Measurements from ENCODE around the gene DYRK3. TPM values are rescaled to one million over a fixed set of nuclear protein-coding genes. Genes with fewer than 3 reads are reported as not detected.
A peak's percentile ranks its signal among the peaks of the same experiment; 100 is the strongest.

Gene DYRK3
- total RNA-seq, 1 donor from 2014 or later: 6.4 TPM

DNA sequence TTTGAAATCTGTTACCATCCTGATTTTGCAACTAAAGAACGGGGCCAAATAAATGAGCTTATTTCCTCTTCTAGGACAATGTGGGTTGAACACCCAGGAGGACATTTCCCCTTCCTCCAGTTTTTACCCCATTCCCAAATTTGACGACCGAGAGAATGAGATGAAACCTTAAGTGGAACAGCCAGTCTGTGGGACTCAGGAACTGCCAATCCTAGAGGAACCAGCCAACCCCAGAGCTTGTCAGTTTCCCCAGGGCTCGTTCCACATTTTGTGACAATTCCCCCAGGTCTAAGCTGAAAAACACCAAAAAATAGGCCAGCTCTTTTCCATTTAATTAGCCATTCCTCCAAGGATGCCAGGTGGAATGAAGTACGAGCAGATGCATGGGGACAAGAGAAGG is 28.0 kb downstream of the DYRK3 start:
- Histone ChIP-seq H3K4me3 (no peak overlapping the region), H3K4me1 (peaks cover 29% of the 10 kb centered on the region), H3K9me3 (no peaks in the 10 kb centered on the region), H3K27ac (no peak overlapping the region), H3K27me3 (ENCODE audit: low read depth) (no peaks in the 10 kb centered on the region), H3K36me3 (no peaks in the 10 kb centered on the region)
- intact Hi-C loops (cut with DNase I): no loop called here
- TF ChIP-seq CTCF (IDR thresholded peaks at IDR 0.05): no peak
- DNase-seq: no peak
- ATAC-seq: peak in 1 of 2 donors; percentile 1

GRCh38 chr1:206663832-206664652 is 28.7 kb downstream of the DYRK3 start:
- H3K27ac ChIP-seq: no peak overlapping the region
- peak overlapping the region; percentile 13 for H3K4me3 ChIP-seq
- intact Hi-C loops (cut with DNase I): no loop called here
- peak; percentile 83 for TF ChIP-seq CTCF (IDR thresholded peaks at IDR 0.05)
- ATAC-seq (peak; percentile 77 to 79), DNase-seq (no peak)
- H3K36me3 ChIP-seq: no peaks in the 10 kb centered on the region
- peaks cover 22% of the 10 kb centered on the region for H3K4me1 ChIP-seq
- H3K9me3 ChIP-seq: no peaks in the 10 kb centered on the region
- no peaks in the 10 kb centered on the region for H3K27me3 ChIP-seq (ENCODE audit: low read depth)

DNA sequence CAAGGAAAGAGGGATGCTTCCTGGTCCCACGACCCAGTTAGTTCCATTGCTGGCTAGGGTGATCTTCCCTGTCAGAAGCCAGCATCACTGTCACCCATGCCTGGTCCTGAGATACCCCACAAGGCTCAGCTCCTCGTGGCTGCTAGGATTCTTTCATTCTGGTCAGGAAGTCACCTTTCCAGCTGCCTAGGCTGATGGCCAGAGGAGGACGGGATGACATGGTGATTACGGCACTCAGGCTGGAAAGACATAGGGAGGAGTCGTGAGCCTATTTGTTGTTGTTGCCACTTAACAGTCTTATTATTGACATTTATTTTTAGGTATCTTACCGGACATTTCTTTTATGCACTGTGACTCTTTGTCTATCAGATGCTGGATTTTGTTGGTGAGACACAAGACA is 29.4 kb downstream of the DYRK3 start:
- Histone ChIP-seq H3K4me1 (peaks cover 20% of the 10 kb centered on the region), H3K9me3 (no peaks in the 10 kb centered on the region), H3K36me3 (no peaks in the 10 kb centered on the region), H3K4me3 (no peak overlapping the region), H3K27me3 (ENCODE audit: low read depth) (no peaks in the 10 kb centered on the region), H3K27ac (no peak overlapping the region)
- intact Hi-C loops (cut with DNase I): no loop called here
- no peak for TF ChIP-seq CTCF (IDR thresholded peaks at IDR 0.05)
- DNase-seq (no peak), ATAC-seq (no peak)

- Histone ChIP-seq H3K27me3 (ENCODE audit: low read depth) (no peaks in the 10 kb centered on the region), H3K9me3 (no peaks in the 10 kb centered on the region), H3K4me1 (peaks cover 20% of the 10 kb centered on the region), H3K27ac (no peak overlapping the region), H3K36me3 (no peaks in the 10 kb centered on the region), H3K4me3 (no peak overlapping the region)
- ATAC-seq (no peak), DNase-seq (no peak)
- TF ChIP-seq CTCF (IDR thresholded peaks at IDR 0.05): no peak
- intact Hi-C loops (cut with DNase I): no loop called here
These were observed 30.8 kb downstream of the DYRK3 start for GRCh38 chr1:206666031-206666561.

DNA sequence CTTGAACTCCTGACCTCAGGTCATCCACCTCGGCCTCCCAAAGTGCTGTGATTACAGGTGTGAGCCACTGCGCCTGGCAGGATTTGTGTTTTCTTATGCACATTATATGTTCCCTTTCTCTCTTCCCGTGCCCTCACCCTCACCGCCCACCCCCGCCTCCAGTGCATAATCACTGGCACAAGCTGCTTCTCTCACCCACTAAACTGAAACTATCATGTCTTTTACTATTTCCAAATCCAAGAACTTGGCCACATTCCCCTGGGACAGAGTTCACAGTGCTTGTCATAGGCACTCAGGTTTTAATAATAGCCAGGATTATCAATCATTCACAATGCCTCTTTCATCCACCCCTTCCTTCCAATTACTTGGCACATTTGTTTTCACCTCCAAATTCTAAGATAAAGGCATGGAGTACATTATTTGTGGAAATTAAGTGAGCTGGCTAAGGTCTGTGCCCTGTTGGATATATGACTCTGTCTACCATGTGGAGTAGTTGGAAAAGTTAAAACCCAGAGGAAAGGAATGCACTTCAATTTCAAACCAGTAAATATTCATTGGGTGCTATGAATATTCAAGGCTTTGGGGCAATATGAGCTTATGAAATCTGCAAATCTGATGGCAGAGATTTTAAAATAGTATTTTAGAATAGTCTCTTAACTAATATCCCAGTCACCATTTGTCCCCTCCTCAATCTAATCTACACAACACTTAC is 31.8 kb downstream of the DYRK3 start:
- Histone ChIP-seq H3K27ac (no peak overlapping the region), H3K4me1 (peaks cover 25% of the 10 kb centered on the region), H3K36me3 (no peaks in the 10 kb centered on the region), H3K27me3 (ENCODE audit: low read depth) (no peaks in the 10 kb centered on the region), H3K4me3 (no peak overlapping the region), H3K9me3 (no peaks in the 10 kb centered on the region)
- DNase-seq (no peak), ATAC-seq (no peak)
- TF ChIP-seq CTCF (IDR thresholded peaks at IDR 0.05): no peak
- intact Hi-C loops (cut with DNase I): no loop called here
